Measurements from ENCODE around the gene IGSF9B. TPM values are rescaled to one million over a fixed set of nuclear protein-coding genes. Genes with fewer than 3 reads are reported as not detected.

The IGSF9B gene
- total RNA-seq, 2 experiments from 2014 or later, result 24.3 to 27.4 TPM

GRCh38 chr11:133902506-133902905 is 54.3 kb downstream of the IGSF9B start:
- Histone ChIP-seq H3K27me3 (ENCODE audit: control insufficient read depth in 1 of 2, insufficient read depth in 2 of 2, low read length in 2 of 2) (no peaks in the 10 kb centered on the region), H3K27ac (ENCODE audit: low read depth in 1 of 2, low read length in 2 of 2) (no peak overlapping the region), H3K4me3 (ENCODE audit: low read length) (no peak overlapping the region), H3K4me1 (ENCODE audit: insufficient read depth, low read length) (no peaks in the 10 kb centered on the region), H3K36me3 (ENCODE audit: insufficient read depth, low read length) (peaks cover 1% of the 10 kb centered on the region), H3K9me3 (ENCODE audit: control insufficient read depth in 1 of 2, insufficient read depth in 1 of 2, low read length in 2 of 2) (no peaks in the 10 kb centered on the region)
- intact Hi-C loops (cut with DNase I, micrococcal nuclease), result no loop called here
- no peak for TF ChIP-seq CTCF (IDR thresholded peaks at IDR 0.05)
- CTCF ChIA-PET, result no interaction called here
- no peaks in the 10 kb centered on the region for H3K4me1 Mint-ChIP-seq (ENCODE audit: low read depth)
- H3K9me3 Mint-ChIP-seq, result no peaks in the 10 kb centered on the region
- no peak for DNase-seq
- no peaks in the 10 kb centered on the region for H3K27me3 Mint-ChIP-seq
- H3K36me3 Mint-ChIP-seq (ENCODE audit: low read depth), result peaks cover 32% of the 10 kb centered on the region
- H3K4me3 Mint-ChIP-seq, result no peak overlapping the region
- H3K27ac Mint-ChIP-seq, result no peak overlapping the region
- ATAC-seq (ENCODE audit: poor library complexity), result no peak
- POLR2A ChIA-PET, result no interaction called here

- no peaks in the 10 kb centered on the region for H3K27me3 ChIP-seq (ENCODE audit: control insufficient read depth in 1 of 2, insufficient read depth in 2 of 2, low read length in 2 of 2)
- intact Hi-C loops (cut with DNase I, micrococcal nuclease), result no loop called here
- no peak for ATAC-seq (ENCODE audit: poor library complexity)
- H3K27ac ChIP-seq (ENCODE audit: low read depth in 1 of 2, low read length in 2 of 2), result no peak overlapping the region
- ChIA-PET CTCF (no interaction called here), POLR2A (no interaction called here)
- Mint-ChIP-seq H3K9me3 (no peaks in the 10 kb centered on the region), H3K27me3 (no peaks in the 10 kb centered on the region), H3K36me3 (ENCODE audit: low read depth) (peaks cover 32% of the 10 kb centered on the region), H3K4me1 (ENCODE audit: low read depth) (no peaks in the 10 kb centered on the region), H3K4me3 (no peak overlapping the region), H3K27ac (no peak overlapping the region)
- no peak for TF ChIP-seq CTCF (IDR thresholded peaks at IDR 0.05)
- no peak overlapping the region for H3K4me3 ChIP-seq (ENCODE audit: low read length)
- H3K4me1 ChIP-seq (ENCODE audit: insufficient read depth, low read length), result no peaks in the 10 kb centered on the region
- H3K9me3 ChIP-seq (ENCODE audit: control insufficient read depth in 1 of 2, insufficient read depth in 1 of 2, low read length in 2 of 2), result no peaks in the 10 kb centered on the region
- no peaks in the 10 kb centered on the region for H3K36me3 ChIP-seq (ENCODE audit: insufficient read depth, low read length)
- no peak for DNase-seq
These were observed 54.8 kb downstream of the IGSF9B start for GRCh38 chr11:133901999-133902398.

DNA sequence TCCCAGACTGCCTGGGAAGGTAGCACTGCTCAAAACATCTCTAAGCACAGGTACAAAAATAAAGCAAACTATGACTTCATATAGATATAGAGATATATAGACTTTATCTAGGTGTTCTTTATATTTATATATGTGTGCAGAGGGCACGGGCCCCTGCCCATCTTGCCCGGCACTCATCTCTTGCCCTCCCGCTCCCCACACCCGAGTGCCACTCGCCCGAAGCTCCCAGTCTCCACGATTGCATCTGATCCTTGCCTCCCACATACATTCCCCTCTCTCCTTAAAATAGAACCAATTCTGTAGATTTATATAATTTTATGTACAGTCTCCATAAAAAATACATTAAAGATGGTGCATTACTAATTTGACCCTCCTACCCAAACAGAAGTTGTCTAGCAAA is 55.5 kb downstream of the IGSF9B start:
- no peak for DNase-seq
- no peaks in the 10 kb centered on the region for H3K9me3 ChIP-seq (ENCODE audit: control insufficient read depth in 1 of 2, insufficient read depth in 1 of 2, low read length in 2 of 2)
- H3K4me1 Mint-ChIP-seq (ENCODE audit: low read depth), result no peaks in the 10 kb centered on the region
- no peak overlapping the region for H3K4me3 Mint-ChIP-seq
- H3K27ac ChIP-seq (ENCODE audit: low read depth in 1 of 2, low read length in 2 of 2), result no peak overlapping the region
- no peaks in the 10 kb centered on the region for H3K27me3 Mint-ChIP-seq
- H3K36me3 Mint-ChIP-seq (ENCODE audit: low read depth), result peaks cover 32% of the 10 kb centered on the region
- H3K36me3 ChIP-seq (ENCODE audit: insufficient read depth, low read length), result no peaks in the 10 kb centered on the region
- H3K27me3 ChIP-seq (ENCODE audit: control insufficient read depth in 1 of 2, insufficient read depth in 2 of 2, low read length in 2 of 2), result no peaks in the 10 kb centered on the region
- no peak for TF ChIP-seq CTCF (IDR thresholded peaks at IDR 0.05)
- ATAC-seq (ENCODE audit: poor library complexity), result no peak
- no peak overlapping the region for H3K27ac Mint-ChIP-seq
- ChIA-PET POLR2A (no interaction called here), CTCF (no interaction called here)
- H3K9me3 Mint-ChIP-seq, result no peaks in the 10 kb centered on the region
- no peak overlapping the region for H3K4me3 ChIP-seq (ENCODE audit: low read length)
- intact Hi-C loops (cut with DNase I, micrococcal nuclease), result no loop called here
- no peaks in the 10 kb centered on the region for H3K4me1 ChIP-seq (ENCODE audit: insufficient read depth, low read length)
